B cell (primary cell): ENCODE data around the gene NUMBL. TPM values are rescaled to one million over a fixed set of nuclear protein-coding genes. Genes with fewer than 3 reads are reported as not detected.

ENCODE experiments used
- ATAC-seq: fragments of 200-7000 bp; cut with Tn5 transposase; one replicate; pipeline ENCODE4 v1.10.0; 2021; ENCODE audit warnings: low read depth, mild to moderate bottlenecking, moderate number of reproducible peaks, moderate library complexity
- CTCF ChIA-PET: fragments of 350-600 bp; sonication (Branson Sonifier 250); formaldehyde crosslinking; loops from one replicate; lab custom pipeline; 2021; ENCODE audit warnings: antibody characterized with exemption, inconsistent platforms; lab: Charles Lee
- POLR2A ChIA-PET: fragments of 350-600 bp; sonication (Branson Sonifier 250); formaldehyde crosslinking; loops from one replicate; lab custom pipeline; 2021; ENCODE audit warnings: antibody characterized with exemption; lab: Charles Lee
- DNase-seq: peaks from one replicate; pipeline ENCODE4 v3.0.0; 2013
- H2AFZ ChIP-seq: 2 replicates; pipeline ENCODE4 v1.6.1; 2012; ENCODE audit warnings: mild to moderate bottlenecking, low read depth, low read length; ENCODE audit not compliant: insufficient read depth, poor library complexity, severe bottlenecking
- H3K27ac ChIP-seq, 2 donors: 1 replicate in 1 of 2; 2 replicates in 1 of 2; pipeline ENCODE4 v1.5.1; 2012 to 2013; ENCODE audit warnings: low read length in 2 of 2, mild to moderate bottlenecking in 2 of 2, moderate library complexity in 1 of 2
- H3K27me3 ChIP-seq, 4 experiments: fragments of 200-600 bp in 1 of 4; sonication (generic) in 1 of 4; replicated peaks in 1 of 4; 1 replicate in 2 of 4; 2 replicates in 2 of 4; pipeline versions ENCODE4 v1.6.1 to v1.7.0; 2013 to 2016; ENCODE audit warnings: low read length in 3 of 4, mild to moderate bottlenecking in 2 of 4, mixed read lengths in 1 of 4, moderate library complexity in 1 of 4; ENCODE audit not compliant: insufficient read depth in 4 of 4, control insufficient read depth in 3 of 4; ENCODE audit errors: control extremely low read depth in 1 of 4
- H3K36me3 ChIP-seq, 2 experiments: replicated peaks in 1 of 2; 1 replicate in 1 of 2; 2 replicates in 1 of 2; pipeline versions ENCODE4 v1.6.1 to v1.7.1; 2013; ENCODE audit warnings: low read length in 1 of 2; ENCODE audit not compliant: insufficient read depth in 2 of 2, control insufficient read depth in 1 of 2; ENCODE audit errors: control extremely low read depth in 1 of 2, extremely low read depth in 1 of 2
- H3K4me1 ChIP-seq, 2 donors: fragments of 200-600 bp in 1 of 2; sonication (generic) in 1 of 2; 1 replicate in 1 of 2; 2 replicates in 1 of 2; pipeline versions ENCODE4 v1.5.1 to v1.6.1; 2013 to 2017; ENCODE audit warnings: low read length in 2 of 2; ENCODE audit not compliant: control insufficient read depth in 2 of 2, insufficient read depth in 2 of 2
- H3K4me2 ChIP-seq: replicated peaks from 2 replicates; pipeline ENCODE3; 2012; ENCODE audit warnings: mild to moderate bottlenecking, low read depth, low read length; ENCODE audit not compliant: poor library complexity, severe bottlenecking
- H3K4me3 ChIP-seq, 5 experiments: fragments of 200-600 bp in 1 of 5; sonication (generic) in 1 of 5; 1 replicate in 3 of 5; 2 replicates in 2 of 5; pipeline versions ENCODE4 v1.5.1 to v1.7.0; 2011 to 2016; ENCODE audit warnings: low read length in 4 of 5, mild to moderate bottlenecking in 4 of 5, low read depth in 2 of 5, control low read depth in 1 of 5, moderate library complexity in 1 of 5; ENCODE audit not compliant: insufficient read depth in 1 of 5; ENCODE audit errors: control extremely low read depth in 1 of 5, extremely low read depth in 1 of 5
- H3K79me2 ChIP-seq: fragments of 200-600 bp; sonication (generic); one replicate; pipeline ENCODE4 v1.6.0; 2016; ENCODE audit warnings: low read length; ENCODE audit not compliant: control insufficient read depth, insufficient read depth
- H3K9ac ChIP-seq: fragments of 200-600 bp; sonication (generic); 2 replicates; pipeline ENCODE4 v1.6.1; 2017; ENCODE audit warnings: mild to moderate bottlenecking, low read length, moderate library complexity
- H3K9me3 ChIP-seq, 3 donors: one replicate each; pipeline versions ENCODE4 v1.6.1 to v1.7.1; 2013; ENCODE audit warnings: low read length in 2 of 3; ENCODE audit not compliant: control insufficient read depth in 2 of 3, insufficient read depth in 1 of 3; ENCODE audit errors: control extremely low read depth in 1 of 3
- H4K20me1 ChIP-seq: 2 replicates; pipeline ENCODE4 v1.6.0; 2012; ENCODE audit warnings: mild to moderate bottlenecking, low read length; ENCODE audit not compliant: insufficient read depth, control insufficient read depth, poor library complexity, severe bottlenecking
- H3K27ac Mint-ChIP-seq: one replicate; pipeline ENCODE4 v1.8.0; 2021; ENCODE audit warnings: mixed read lengths
- H3K27me3 Mint-ChIP-seq: one replicate; pipeline ENCODE4 v1.8.0; 2021; ENCODE audit warnings: mixed read lengths
- H3K4me1 Mint-ChIP-seq: one replicate; pipeline ENCODE4 v1.8.0; 2021; ENCODE audit warnings: mixed read lengths
- H3K4me3 Mint-ChIP-seq: one replicate; pipeline ENCODE4 v1.8.0; 2021; ENCODE audit warnings: mixed read lengths
- H3K9me3 Mint-ChIP-seq: one replicate; pipeline ENCODE4 v1.8.0; 2022; ENCODE audit warnings: mixed read lengths; ENCODE audit not compliant: insufficient read depth
- EZH2 ChIP-seq: IDR thresholded peaks from 2 replicates; pipeline ENCODE4 v1.6.1; 2012; ENCODE audit warnings: borderline replicate concordance, low read depth, mild to moderate bottlenecking, moderate library complexity, low read length; ENCODE audit not compliant: insufficient read depth, poor library complexity, severe bottlenecking
- WGBS: methylation state at CpG from one replicate; pipeline ENCODE4 v1.1.5; 2013; ENCODE audit warnings: missing lambda C conversion rate; ENCODE audit not compliant: insufficient coverage; 5-methylcytosine and 5-hydroxymethylcytosine counted together
- intact Hi-C: fragments of 100-400 bp; cut with micrococcal nuclease; formaldehyde crosslinking; loops from one replicate; pipeline ENCODE4 v1.10.0; 2022
- polyA plus RNA-seq: library from polyadenylated mRNA; depleted of rRNA; stranded (reverse); fragments of >200 nt; gene quantifications from 2 replicates; pipeline ENCODE4 v1.2.3, GENCODE V29; 2012
- total RNA-seq, 2 donors: library from RNA; stranded (reverse); fragments of 120-200 nt in 1 of 2; gene quantifications; 1 replicate in 1 of 2; 2 replicates in 1 of 2; pipeline versions ENCODE4 v1.2.3 to v1.2.4, GENCODE V29; 2013 to 2022
- TF ChIP-seq, protein P1 (sequence below): fragments of 200-600 bp; IDR thresholded peaks from one replicate; pipeline ENCODE4 v1.8.0; 2022; ENCODE audit warnings: antibody characterized with exemption, mild to moderate bottlenecking

The NUMBL gene
- total and polyA plus RNA-seq, 2 donors (not counting 1 experiment from before 2014, with no cell fraction given): 7.8 to 21.8 TPM

DNA sequence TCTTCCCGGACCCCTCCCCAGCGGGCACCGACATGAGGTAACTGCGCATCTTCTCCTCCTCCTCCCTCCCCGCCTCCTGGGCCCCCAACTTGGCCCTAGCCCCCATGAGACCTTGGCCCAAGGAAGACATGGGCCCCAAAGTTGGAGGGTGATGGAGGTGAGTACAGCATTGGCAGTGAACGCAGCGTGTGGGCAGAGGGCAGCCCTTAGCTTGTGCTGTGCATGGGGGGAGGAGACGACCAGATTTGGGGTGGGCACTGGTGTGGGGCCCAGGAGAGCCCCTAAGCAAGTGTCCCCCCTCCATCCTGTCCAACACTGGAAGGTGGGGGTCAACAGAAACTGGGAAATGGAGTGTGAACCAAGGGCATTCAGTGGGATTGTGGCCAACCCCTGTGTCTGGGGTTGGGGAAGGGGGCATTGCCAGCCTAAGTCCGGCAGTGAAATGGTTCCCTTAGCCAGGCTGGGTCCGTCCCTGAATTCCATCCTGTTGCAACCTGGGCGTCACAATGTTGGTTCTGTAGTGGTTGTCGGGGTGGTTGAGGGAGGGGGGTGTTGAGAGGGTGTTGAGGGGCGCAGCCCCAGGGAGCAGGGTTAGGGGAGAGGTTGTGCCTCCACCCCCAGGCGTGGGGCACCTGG lies 23.5 kb downstream of the NUMBL start:
- H3K27me3 ChIP-seq: no peaks in the 10 kb centered on the region
- 95% methylated on average over 9 of the region's 14 CpGs for WGBS
- Mint-ChIP-seq H3K27ac (no peak overlapping the region), H3K4me1 (peaks cover 17% of the 10 kb centered on the region), H3K27me3 (no peaks in the 10 kb centered on the region), H3K9me3 (peaks cover 2% of the 10 kb centered on the region), H3K4me3 (no peak overlapping the region)
- H4K20me1 ChIP-seq: no peaks in the 10 kb centered on the region
- H2AFZ ChIP-seq: no peak overlapping the region
- H3K79me2 ChIP-seq: no peaks in the 10 kb centered on the region
- ATAC-seq (no peak), DNase-seq (no peak)
- H3K9ac ChIP-seq: no peak overlapping the region
- TF ChIP-seq EZH2: no peak
- TF ChIP-seq, protein P1, sequence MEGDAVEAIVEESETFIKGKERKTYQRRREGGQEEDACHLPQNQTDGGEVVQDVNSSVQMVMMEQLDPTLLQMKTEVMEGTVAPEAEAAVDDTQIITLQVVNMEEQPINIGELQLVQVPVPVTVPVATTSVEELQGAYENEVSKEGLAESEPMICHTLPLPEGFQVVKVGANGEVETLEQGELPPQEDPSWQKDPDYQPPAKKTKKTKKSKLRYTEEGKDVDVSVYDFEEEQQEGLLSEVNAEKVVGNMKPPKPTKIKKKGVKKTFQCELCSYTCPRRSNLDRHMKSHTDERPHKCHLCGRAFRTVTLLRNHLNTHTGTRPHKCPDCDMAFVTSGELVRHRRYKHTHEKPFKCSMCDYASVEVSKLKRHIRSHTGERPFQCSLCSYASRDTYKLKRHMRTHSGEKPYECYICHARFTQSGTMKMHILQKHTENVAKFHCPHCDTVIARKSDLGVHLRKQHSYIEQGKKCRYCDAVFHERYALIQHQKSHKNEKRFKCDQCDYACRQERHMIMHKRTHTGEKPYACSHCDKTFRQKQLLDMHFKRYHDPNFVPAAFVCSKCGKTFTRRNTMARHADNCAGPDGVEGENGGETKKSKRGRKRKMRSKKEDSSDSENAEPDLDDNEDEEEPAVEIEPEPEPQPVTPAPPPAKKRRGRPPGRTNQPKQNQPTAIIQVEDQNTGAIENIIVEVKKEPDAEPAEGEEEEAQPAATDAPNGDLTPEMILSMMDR: no peak
- peaks cover 2 to 14% of the 10 kb centered on the region in 2 experiments for H3K36me3 ChIP-seq
- H3K27ac ChIP-seq: no peak overlapping the region
- intact Hi-C loops: no loop called here
- ChIA-PET CTCF (interaction anchor here (2.1 kb wide), 1 partner anchor 153 kb away, joined by 13 read pairs; no protein-coding TSS in a partner anchor), POLR2A (no interaction called here)
- no peak overlapping the region for H3K4me2 ChIP-seq
- peaks cover 11 to 15% of the 10 kb centered on the region in 2 donors for H3K4me1 ChIP-seq
- peaks cover 0 to 2% (median 0%) of the 10 kb centered on the region in 3 donors for H3K9me3 ChIP-seq
- no peak overlapping the region for H3K4me3 ChIP-seq
